Stomach (tissue), 4 donors: ENCODE measurements around the gene PSMB5.

Experiments used
- EP300 ChIP-seq: sonication (generic); formaldehyde crosslinking; IDR thresholded peaks from one replicate; pipeline ENCODE4 v1.6.1; 2017; ENCODE audit warnings: antibody characterized with exemption
- POLR2A ChIP-seq, 4 donors: fragments of 450-650 bp; IDR thresholded peaks; one replicate each; pipeline ENCODE4 v1.6.1; 2016; ENCODE audit warnings: antibody characterized with exemption in 4 of 4, control low read depth in 2 of 4, mild to moderate bottlenecking in 1 of 4, moderate library complexity in 1 of 4
- TF ChIP-seq, protein P1 (sequence below), 7 experiments: fragments of 450-650 bp in 4 of 7; fragments of 200-600 bp in 3 of 7; sonication (generic) in 3 of 7; IDR thresholded peaks; one replicate each; pipeline ENCODE4 v1.5.1; 2016 to 2019; ENCODE audit warnings: antibody characterized with exemption in 7 of 7, control low read depth in 2 of 7, mild to moderate bottlenecking in 1 of 7

- TF ChIP-seq POLR2A (IDR thresholded peaks at IDR 0.05) = no peak
- TF ChIP-seq, protein P1, sequence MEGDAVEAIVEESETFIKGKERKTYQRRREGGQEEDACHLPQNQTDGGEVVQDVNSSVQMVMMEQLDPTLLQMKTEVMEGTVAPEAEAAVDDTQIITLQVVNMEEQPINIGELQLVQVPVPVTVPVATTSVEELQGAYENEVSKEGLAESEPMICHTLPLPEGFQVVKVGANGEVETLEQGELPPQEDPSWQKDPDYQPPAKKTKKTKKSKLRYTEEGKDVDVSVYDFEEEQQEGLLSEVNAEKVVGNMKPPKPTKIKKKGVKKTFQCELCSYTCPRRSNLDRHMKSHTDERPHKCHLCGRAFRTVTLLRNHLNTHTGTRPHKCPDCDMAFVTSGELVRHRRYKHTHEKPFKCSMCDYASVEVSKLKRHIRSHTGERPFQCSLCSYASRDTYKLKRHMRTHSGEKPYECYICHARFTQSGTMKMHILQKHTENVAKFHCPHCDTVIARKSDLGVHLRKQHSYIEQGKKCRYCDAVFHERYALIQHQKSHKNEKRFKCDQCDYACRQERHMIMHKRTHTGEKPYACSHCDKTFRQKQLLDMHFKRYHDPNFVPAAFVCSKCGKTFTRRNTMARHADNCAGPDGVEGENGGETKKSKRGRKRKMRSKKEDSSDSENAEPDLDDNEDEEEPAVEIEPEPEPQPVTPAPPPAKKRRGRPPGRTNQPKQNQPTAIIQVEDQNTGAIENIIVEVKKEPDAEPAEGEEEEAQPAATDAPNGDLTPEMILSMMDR (IDR thresholded peaks at IDR 0.05) = no peak
- TF ChIP-seq EP300 = no peak
Measured at GRCh38 chr14:23002592-23002991, 32.1 kb downstream of the PSMB5 start.
